GM06990 (cell line): Measurements from ENCODE around the gene PSORS1C2.
"Not testable (repeated sequence)": the region's sequence is repeated elsewhere in the genome, so short reads cannot be mapped to it uniquely, and the experiment has no call there.

Experiments
- DNase-seq: peaks from one replicate; pipeline ENCODE4 v3.0.0-alpha.2; 2011; ENCODE audit not compliant: insufficient read length; ENCODE audit errors: extremely low read depth
- H3K27me3 ChIP-seq: replicated peaks from 2 replicates; pipeline ENCODE4 v1.6.0; 2011; ENCODE audit warnings: low read length; ENCODE audit not compliant: control insufficient read depth, insufficient read depth
- H3K36me3 ChIP-seq: 2 replicates; pipeline ENCODE4 v1.5.1; 2011; ENCODE audit warnings: low read length; ENCODE audit not compliant: control insufficient read depth, insufficient read depth
- H3K4me3 ChIP-seq: replicated peaks from 2 replicates; pipeline ENCODE4 v1.5.1; 2011; ENCODE audit warnings: low read depth, mild to moderate bottlenecking, control low read depth, low read length
- TF ChIP-seq, protein P1 (sequence below): IDR thresholded peaks from 2 replicates; pipeline ENCODE4 v1.5.1; 2011; ENCODE audit warnings: low read length, control low read depth, mild to moderate bottlenecking, inconsistent platforms; ENCODE audit not compliant: insufficient read depth, poor library complexity, severe bottlenecking

The PSORS1C2 gene

GRCh38 chr6:31169123-31169857 lies 30.4 kb upstream of the PSORS1C2 start:
- no peaks in the 10 kb centered on the region for H3K36me3 ChIP-seq
- H3K4me3 ChIP-seq = no peak overlapping the region
- TF ChIP-seq, protein P1, sequence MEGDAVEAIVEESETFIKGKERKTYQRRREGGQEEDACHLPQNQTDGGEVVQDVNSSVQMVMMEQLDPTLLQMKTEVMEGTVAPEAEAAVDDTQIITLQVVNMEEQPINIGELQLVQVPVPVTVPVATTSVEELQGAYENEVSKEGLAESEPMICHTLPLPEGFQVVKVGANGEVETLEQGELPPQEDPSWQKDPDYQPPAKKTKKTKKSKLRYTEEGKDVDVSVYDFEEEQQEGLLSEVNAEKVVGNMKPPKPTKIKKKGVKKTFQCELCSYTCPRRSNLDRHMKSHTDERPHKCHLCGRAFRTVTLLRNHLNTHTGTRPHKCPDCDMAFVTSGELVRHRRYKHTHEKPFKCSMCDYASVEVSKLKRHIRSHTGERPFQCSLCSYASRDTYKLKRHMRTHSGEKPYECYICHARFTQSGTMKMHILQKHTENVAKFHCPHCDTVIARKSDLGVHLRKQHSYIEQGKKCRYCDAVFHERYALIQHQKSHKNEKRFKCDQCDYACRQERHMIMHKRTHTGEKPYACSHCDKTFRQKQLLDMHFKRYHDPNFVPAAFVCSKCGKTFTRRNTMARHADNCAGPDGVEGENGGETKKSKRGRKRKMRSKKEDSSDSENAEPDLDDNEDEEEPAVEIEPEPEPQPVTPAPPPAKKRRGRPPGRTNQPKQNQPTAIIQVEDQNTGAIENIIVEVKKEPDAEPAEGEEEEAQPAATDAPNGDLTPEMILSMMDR = no peak
- H3K27me3 ChIP-seq = no peaks in the 10 kb centered on the region
- DNase-seq = no peak

GRCh38 chr6:31168606-31169005 lies 29.7 kb upstream of the PSORS1C2 start:
- Histone ChIP-seq H3K4me3 (no peak overlapping the region), H3K36me3 (no peaks in the 10 kb centered on the region), H3K27me3 (no peaks in the 10 kb centered on the region)
- no peak for DNase-seq
- TF ChIP-seq, protein P1 = no peak

DNA sequence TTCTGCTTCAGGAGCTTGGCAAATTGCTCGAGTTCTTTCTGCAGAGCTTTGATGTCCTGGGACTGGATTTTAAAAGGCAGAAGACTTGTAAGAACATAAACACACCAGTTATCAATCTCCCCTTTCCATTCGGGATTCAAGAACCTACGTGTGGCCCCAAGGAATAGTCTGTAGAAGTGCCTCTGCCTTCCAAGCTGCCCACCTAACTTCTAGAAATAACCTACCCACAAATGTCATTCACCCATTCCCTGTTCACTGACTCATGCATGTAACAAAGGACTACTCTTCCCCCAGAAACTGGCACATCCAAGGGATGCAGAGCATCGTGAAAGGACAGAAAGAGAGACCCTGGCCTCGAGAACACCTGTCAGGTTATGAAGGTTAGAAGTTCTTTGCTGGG lies 27.1 kb upstream of the PSORS1C2 start:
- DNase-seq = no peak
- peaks cover 3% of the 10 kb centered on the region; the same call in 1 of the 2 replicates for H3K36me3 ChIP-seq
- TF ChIP-seq, protein P1 = no peak
- H3K4me3 ChIP-seq = no peak overlapping the region
- no peaks in the 10 kb centered on the region for H3K27me3 ChIP-seq

- DNase-seq = peak; percentile 57
- H3K36me3 ChIP-seq, H3K27me3 ChIP-seq: not testable (repeated sequence)
- peak overlapping the region; percentile 53 for H3K4me3 ChIP-seq
Measured at GRCh38 chr6:31165064-31165832, 26.4 kb upstream of the PSORS1C2 start.

DNA sequence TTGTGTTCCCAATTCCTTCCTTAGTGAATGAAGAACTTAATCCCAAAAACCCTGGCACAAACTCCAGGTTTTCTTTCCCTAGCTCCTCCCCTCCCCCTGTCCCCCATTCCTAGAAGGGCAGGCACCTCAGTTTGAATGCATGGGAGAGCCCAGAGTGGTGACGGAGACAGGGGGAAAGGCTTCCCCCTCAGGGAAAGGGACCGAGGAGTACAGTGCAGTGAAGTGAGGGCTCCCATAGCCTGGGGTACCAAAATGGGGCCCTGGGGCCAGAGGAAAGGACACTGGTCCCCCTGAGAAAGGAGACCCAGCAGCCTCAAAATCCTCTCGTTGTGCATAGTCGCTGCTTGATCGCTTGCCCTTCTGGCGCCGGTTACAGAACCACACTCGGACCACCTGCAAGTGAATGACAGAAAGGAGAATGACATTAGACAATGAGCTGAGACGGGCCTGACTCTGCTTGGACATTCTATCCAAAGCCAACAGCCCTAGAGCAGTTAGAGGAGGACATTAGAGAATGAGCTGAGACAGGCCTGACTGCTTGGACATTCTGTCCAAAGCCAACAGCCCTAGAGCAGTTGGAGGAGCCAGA lies 25.7 kb upstream of the PSORS1C2 start:
- H3K36me3 ChIP-seq, H3K27me3 ChIP-seq: not testable (repeated sequence)
- peak overlapping the region; percentile 53 for H3K4me3 ChIP-seq
- peak; percentile 40 for DNase-seq

- TF ChIP-seq, protein P1 = no peak
- Histone ChIP-seq H3K4me3 (no peak overlapping the region; the same call in 1 of the 2 replicates), H3K36me3 (peaks cover 3% of the 10 kb centered on the region; the same call in 1 of the 2 replicates), H3K27me3 (no peaks in the 10 kb centered on the region)
- DNase-seq = no peak
Measured at GRCh38 chr6:31163922-31164321, 25.1 kb upstream of the PSORS1C2 start.
